ENCODE measurements around the gene STRIT1. TPM values are rescaled to one million over a fixed set of nuclear protein-coding genes. Genes with fewer than 3 reads are reported as not detected.

Gene STRIT1
- total RNA-seq, 2 experiments from 2014 or later: not detected

DNA sequence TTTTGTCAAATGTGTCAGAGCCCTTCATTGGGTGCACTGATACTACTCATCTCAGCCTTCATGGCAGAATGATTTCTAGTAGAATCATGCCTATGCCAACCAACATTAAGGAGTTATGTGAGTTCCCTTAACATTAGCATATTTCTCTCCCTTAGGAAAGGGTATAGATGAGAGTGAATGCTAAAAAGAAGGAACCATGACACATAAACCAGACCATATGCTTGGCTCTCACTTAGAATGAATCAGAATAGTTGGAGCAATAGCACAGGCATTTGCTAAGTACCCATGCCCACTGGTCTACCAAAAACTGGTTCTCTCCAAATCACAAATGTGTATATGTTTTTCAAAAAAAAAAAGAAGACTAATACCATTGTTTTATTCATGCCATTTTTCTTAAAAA lies 51.1 kb downstream of the STRIT1 start:
- no peaks in the 10 kb centered on the region for H3K36me3 Mint-ChIP-seq
- POLR2A ChIA-PET: no interaction called here
- no peak for ATAC-seq (ENCODE audit: low read depth)
- H3K27ac Mint-ChIP-seq: no peak overlapping the region
- DNase-seq: no peak
- no peaks in the 10 kb centered on the region for H3K27me3 Mint-ChIP-seq
- H3K4me1 Mint-ChIP-seq: no peaks in the 10 kb centered on the region
- no peak overlapping the region for H3K4me3 Mint-ChIP-seq
- peaks cover 3% of the 10 kb centered on the region for H3K9me3 Mint-ChIP-seq

- Mint-ChIP-seq H3K27me3 (no peaks in the 10 kb centered on the region), H3K4me1 (no peaks in the 10 kb centered on the region), H3K4me3 (no peak overlapping the region), H3K9me3 (peaks cover 3% of the 10 kb centered on the region), H3K27ac (no peak overlapping the region), H3K36me3 (no peaks in the 10 kb centered on the region)
- no peak for DNase-seq
- ATAC-seq (ENCODE audit: low read depth): no peak
- POLR2A ChIA-PET: no interaction called here
Measured at GRCh38 chr3:155241579-155241978, 51.9 kb downstream of the STRIT1 start.

Other genes starting within 250 kb of the STRIT1 start
- under 1 TPM; 0.06 to 0.17 TPM for gene MME, start 213.4 kb downstream of the STRIT1 start, total RNA-seq